Esophagus mucosa (tissue), 1 donor: ENCODE measurements around the gene SDR42E2. TPM values are rescaled to one million over a fixed set of nuclear protein-coding genes. Genes with fewer than 3 reads are reported as not detected.
"Not testable (repeated sequence)": the region's sequence is repeated elsewhere in the genome, so short reads cannot be mapped to it uniquely, and the experiment has no call there.

Source experiments
- ATAC-seq: fragments of 200-7000 bp; cut with Tn5 transposase; one replicate; pipeline ENCODE4 v1.9.1; 2020
- total RNA-seq: library from RNA; stranded (reverse); gene quantifications from one replicate; pipeline ENCODE4 v1.2.4, GENCODE V29; 2023
- donor health status: DM: yes; HTN: yes; CAD: no.

The SDR42E2 gene
- not detected for total RNA-seq

GRCh38 chr16:22161999-22162655, at the start of gene SDR42E2:
TSS of gene SDR42E2 (plus strand) at chr16:22162506. CDS start at chr16:22165583, 3,077 bp downstream.
- ATAC-seq = no peak

DNA sequence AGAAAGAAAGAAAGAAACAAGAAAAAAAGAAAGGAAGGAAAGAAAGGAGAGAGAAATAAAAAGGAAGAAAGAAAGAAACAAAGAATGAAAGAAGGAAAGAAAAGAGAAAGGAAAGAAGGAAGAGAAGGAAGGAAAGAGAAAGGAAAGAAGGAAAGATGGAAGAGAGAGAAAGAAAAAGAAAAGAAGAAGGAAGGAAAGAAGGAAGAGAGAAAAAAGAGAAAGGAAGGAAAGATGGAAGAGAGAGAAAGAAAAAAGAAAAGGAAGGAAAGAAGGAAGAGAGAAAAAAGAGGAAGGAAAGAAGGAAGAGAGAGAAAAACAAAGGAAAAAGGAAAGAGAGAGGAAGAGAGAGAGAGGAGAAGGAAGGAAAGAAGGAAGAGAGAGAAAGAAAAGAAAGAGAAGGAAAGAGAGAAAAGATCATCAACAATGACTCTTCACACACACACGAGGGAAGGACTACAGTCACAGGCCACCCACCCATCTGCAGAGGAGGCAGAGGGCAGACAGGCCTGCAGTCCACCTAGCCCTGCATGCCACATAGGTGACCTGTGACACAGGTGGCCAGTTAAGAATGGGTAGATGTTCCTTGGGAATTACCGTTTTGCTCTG, 46.1 kb upstream of the SDR42E2 start:
- no peak for ATAC-seq

GRCh38 chr16:22117609-22118008, 44.7 kb upstream of the SDR42E2 start:
- ATAC-seq = no peak

DNA sequence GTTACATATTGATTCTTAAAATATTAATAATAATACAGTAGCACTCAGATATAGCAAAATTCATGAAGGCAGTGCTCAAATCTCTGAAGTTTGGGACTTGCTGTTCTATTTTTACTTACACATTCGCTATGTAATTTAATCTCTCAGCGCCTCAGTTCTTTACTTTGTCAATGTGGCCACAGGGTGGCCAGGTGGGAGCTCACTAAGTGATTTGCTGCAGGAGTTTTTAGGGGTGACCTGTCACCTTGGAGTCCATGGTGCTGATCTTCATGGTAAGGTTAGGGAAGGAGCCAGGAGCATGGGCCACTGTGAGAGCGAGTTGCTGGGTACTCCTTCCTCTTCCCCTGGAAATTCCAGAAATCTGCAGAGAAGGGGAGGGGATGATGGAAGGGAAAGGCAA, 41.9 kb upstream of the SDR42E2 start:
- ATAC-seq = no peak

DNA sequence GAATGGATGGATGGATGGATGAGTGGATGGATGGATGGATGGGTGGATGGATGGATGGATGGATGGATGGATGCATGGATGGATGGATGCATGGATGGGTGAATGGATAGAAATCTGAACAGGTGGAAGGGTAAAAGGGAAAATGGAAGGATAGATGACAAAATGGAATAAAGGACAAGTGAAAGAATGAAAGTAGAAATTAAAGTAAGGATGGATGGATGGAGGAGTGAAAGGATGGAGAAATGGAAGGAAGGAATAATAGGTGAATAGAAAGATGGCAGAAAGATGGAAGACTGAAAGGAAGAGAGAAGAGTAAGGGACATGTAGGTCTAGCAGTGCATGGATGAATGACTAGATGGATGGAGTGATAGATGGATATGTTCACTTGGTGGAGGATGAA, 40.1 kb upstream of the SDR42E2 start:
- no peak for ATAC-seq

DNA sequence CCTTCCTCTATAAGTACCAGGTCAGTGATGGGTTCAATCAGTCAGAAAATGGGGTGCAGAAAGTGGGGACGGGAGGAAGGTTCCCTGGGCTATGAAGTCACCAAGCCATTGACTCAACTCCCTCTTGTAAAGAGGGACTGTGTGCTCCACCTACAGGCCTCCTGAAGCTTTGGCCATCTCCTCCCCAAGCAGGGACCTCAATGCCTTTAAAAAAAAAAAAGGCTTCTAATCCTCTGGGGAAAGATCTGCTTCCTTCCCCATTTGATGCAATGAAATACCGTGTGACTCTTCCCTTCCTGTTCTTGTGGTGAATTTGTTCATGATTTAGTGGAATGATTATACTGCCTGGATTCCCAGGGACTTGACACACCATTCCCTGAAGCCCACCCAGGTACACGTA, 39.2 kb upstream of the SDR42E2 start:
- ATAC-seq = no peak

DNA sequence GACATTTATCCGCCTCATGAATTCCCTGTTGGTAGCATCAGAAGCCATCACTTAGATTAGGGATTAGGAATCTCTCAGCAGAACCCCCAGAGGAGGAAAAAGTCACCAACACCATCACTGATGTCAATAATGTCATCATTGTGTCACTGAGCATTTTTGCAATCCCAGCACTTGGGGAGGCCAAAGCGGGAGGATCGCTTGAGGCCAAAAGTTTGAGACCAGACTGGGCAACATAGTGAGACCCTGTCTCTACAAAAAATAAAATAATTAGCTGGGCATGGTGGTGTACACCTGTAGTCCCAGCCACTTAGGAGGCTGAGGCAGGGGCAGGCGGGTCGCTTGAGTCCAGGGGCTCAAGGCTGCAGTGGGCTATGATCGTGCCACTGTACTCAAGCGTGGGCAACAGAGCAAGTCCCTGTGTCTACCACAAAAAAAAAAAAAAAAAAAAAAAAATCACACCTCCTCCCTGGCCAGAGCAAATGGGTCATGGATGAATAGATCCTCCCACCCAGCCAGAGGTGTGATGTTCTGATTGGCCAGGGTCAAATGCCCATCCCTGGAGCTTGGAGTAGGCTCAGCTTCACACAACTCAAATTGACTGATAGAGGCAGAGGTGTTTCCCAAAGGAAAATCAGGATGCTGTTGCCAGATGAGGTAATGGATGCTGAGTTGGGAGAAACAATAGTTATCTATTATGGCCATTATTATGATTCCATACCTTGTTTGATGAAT, 38.4 kb upstream of the SDR42E2 start:
- ATAC-seq = no peak

DNA sequence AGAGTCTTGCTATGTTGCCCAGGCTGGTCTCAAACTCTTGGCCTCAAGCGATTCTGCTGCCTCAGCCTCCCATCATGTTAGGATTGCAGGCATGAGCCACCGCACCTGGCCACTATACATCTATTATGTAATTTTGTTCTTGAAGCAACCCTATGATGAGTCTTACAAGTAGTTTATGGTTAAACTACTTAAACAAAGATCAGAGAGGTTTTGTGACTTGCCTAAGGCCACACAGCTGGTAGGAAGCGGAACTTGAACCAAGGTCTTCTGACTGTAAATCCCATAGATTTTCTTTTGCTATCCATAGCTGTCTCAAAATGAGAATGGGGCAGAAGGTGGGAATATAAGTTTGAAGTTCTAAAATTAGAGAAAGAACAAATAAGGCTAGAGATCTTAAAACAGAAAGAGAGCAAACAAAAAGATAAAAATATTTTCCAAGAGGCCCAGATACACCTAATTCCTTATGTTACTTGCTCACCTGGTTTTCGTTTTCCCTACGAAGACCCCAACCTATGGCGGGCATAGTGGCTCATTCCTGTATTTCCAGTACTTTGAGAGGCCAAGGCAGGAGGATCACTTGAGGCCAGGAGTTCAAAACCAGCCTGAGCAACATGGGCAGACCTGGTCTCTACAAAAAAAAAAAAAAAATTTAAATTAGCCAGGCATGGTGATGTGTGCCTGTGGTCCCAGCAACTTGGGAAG, 37.6 kb upstream of the SDR42E2 start:
- ATAC-seq = no peak

DNA sequence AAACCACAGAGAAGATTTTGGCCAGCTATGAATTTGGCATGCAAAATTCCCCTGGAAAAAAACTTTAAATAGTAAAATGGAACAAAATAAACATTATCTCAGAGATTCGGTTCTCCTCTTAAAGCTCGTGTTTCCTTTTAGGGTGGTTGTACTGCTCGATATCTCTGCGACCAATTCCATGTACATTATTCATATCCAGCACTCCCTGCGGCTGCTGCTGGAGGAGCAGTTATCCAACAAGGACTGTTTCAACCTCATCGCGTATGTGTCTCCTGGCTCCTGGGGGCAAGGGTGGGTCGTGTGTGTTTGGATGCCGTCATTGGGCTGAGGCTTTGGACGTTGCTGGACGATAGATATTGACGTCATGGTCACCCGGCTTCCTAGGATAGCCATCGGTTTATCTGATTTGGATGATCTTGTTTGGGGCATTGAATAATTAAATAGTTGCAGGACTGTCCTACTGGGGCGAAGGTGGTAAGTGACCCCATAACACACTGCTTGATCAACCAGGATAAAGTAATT, 36.2 kb upstream of the SDR42E2 start:
- no peak for ATAC-seq

DNA sequence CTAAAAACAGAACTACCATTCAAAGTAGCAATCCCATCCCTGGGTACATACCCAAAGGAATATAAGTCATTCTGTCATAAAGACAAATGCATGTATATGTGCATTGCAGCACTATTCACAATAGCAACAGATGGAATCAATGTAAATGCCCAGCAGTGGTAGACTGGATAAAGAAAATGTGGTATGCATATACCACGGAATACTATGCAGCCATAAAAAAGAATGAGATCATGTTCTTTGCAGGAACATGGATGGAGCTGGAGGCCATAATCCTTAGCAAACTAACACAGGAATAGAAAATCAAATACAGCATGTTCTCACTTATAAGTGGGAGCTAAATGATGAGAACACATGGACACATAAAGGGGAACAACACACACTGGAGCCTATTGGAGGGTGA, 33.8 kb upstream of the SDR42E2 start:
- not testable (repeated sequence) for ATAC-seq

GRCh38 chr16:22130528-22130927, 31.8 kb upstream of the SDR42E2 start:
- no peak for ATAC-seq

DNA sequence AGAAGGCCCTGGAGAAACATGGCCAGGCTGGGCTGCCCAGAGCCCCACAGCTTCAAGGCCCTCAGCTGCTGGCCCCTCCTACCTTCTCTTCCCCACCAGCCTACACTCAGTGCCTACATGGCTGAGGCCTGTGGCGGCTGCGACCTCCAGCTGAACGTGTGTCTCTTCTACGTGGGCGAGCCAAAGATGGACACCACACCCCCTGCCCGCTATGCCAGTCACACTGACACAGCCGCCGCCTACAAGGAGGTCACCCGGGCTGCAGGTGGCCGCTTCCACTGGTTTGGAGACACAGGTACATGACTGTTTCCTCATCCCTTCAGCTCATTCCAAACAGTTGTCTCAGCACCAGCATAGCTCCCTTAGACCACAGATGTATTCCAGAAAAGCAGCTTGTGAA, 29.5 kb upstream of the SDR42E2 start:
- ATAC-seq = no peak

- no peak for ATAC-seq
Observed at GRCh38 chr16:22138482-22138881, 23.8 kb upstream of the SDR42E2 start.

GRCh38 chr16:22139008-22139407, 23.3 kb upstream of the SDR42E2 start:
- ATAC-seq = peak; percentile 36

DNA sequence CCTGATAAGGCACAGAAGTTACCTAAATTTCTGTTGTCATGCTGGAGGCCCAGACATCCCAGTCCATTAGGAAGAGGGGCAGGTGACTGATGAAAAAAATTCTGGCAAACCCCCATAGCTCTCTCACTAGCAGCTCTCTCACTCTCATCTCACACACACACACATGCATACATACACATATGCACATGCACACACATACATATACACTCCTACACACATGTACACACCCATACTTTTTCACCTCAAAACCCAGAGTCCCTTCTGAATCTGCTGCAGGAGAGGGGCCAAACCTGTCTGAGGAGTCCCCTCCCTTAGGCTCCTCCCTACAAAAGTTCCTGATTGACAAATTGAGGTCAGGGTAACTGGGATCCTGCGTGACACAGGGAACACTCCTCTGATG, 22.6 kb upstream of the SDR42E2 start:
- ATAC-seq = no peak

DNA sequence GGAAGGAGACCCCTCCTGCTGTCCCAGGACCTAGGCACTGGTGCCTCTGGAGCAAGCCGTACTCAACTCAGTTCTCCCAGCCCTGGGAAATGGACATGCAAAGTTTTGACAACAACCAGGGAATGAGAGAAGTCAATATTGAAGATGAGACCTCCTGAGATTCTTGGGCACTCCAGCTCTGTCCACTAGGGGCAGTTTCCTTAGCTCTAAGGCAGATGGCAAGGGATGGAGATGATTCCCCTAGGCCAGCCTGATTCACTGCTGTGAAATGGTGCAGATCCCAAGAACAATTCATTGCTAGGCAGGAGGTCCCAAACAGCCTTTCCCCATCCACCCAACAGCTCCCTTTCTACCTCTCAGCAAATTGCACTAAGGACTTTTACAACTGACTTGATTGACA, 20.5 kb upstream of the SDR42E2 start:
- no peak for ATAC-seq

DNA sequence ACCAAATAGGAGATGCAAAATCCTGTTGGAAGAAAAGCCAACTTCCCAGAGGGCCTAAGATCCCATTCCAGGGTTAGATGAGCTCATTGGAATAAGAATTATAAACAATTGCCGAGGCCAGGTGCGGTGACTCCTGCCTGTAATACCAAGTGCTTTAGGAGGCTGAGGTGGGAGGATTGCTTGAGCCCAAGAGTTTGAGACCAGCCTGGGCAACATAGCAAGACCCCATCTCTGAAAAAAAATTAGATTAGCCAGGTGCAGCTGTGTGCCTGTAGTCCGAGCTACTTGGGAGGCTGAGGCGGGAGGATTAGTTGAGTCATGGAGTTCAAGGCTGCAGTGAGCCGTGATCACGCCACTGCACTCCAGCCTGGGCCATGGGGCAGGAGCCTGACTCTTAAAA, 17.8 kb upstream of the SDR42E2 start:
- ATAC-seq = no peak

GRCh38 chr16:22147853-22148252, 14.5 kb upstream of the SDR42E2 start:
- ATAC-seq = no peak

DNA sequence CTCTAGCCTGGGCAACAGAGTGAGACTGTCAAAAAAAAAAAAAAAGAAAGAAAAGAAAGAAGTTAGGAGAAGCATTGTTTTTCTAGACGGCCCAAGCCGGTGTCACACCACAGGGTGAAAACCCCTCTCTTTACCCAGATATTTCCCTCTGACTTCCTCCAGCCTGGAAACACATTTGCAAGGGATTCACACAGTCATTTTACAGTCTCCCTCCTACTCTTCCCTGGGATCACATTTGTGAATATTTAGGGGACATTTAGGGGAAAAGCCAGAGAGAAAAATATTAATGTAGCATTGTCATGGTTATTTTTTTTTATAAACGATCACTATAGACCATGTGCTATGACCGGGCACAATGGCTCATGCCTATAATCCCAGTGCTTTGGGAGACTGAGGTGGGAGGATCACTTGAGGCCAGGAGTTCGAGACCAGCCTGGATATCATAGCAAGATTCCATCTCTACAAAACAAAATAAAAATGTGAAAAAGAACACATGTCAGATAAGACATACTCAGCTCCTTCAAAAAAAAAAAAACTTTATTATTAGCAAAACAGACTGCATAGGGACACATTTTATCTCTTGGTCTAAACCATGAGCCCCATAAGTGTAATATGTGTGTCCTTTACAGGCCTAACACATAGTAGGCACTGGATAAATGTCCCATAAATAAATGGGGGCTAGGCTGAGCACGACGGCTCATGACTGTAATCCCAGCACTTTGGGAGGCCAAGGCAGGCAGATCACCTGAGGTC, 10.9 kb upstream of the SDR42E2 start:
- no peak for ATAC-seq

- ATAC-seq = no peak
Observed at GRCh38 chr16:22152316-22152715, 10.0 kb upstream of the SDR42E2 start.

DNA sequence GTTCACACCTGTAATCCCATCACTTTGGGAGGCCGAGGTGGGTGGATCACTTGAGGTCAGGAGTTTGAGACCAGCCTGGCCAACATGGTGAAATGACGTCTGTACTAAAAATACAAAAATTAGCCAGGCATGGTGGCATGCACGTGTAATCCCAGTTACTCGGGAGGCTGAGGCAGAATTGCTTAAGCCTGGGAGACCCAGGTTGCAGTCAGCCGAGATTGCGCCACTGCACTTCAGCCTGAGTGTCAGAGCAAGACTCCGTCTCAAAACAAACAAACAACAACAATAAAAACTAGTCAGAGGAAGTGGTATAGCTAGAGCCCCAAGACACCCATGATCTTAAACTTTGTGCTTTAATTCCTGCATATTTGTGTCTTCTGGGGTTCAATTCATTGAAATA, 9.2 kb upstream of the SDR42E2 start:
- not testable (repeated sequence) for ATAC-seq

DNA sequence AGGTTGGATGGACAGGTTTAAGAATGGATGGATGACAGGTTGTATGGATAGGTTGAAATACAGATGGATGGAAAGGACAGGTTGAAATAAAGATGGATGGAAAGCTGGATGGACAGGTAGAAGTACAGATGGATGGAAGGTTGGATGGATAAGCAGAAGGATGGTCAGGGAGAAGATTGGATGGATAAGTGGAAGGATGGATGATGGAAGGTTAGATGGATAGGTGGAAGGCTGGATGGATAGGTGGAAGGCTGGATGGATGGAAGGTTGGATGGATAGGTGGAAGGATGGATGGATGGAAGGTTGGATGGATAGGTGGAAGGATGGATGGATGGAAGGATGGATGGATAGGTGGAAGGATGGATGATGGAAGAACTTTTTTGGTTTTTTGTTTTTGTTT, 905 bp upstream of the SDR42E2 start:
- no peak for ATAC-seq

- ATAC-seq = no peak
Observed at GRCh38 chr16:22162656-22163009, 327 bp downstream of the SDR42E2 start.
